OCI-LY7 (cell line): ENCODE data around the gene MAN1B1. TPM values are rescaled to one million over a fixed set of nuclear protein-coding genes. Genes with fewer than 3 reads are reported as not detected.

Experiments used
- BruUV-seq: library from RNA; stranded (reverse); fragments of 400-500 nt; replicated peaks from 2 replicates; lab custom pipeline; 2021; lab: Mats Ljungman, UMichigan
- CTCF ChIA-PET: fragments of 300-600 bp; sonication (Branson Sonifier 250); formaldehyde crosslinking; loops from one replicate; lab custom pipeline; 2022; ENCODE audit warnings: antibody characterized with exemption; ENCODE audit not compliant: unreplicated experiment; lab: Charles Lee
- POLR2A ChIA-PET: fragments of 300-600 bp; sonication (Branson Sonifier 250); formaldehyde crosslinking; loops from one replicate; lab custom pipeline; 2022; ENCODE audit warnings: antibody characterized with exemption; lab: Charles Lee
- DNase-seq: peaks from one replicate; pipeline ENCODE4 v3.0.0-alpha.2; 2015; ENCODE audit warnings: low spot score
- H2AFZ ChIP-seq: fragments of 200-600 bp; sonication (generic), shearing (Covaris generic); 2 replicates; pipeline ENCODE4 v1.6.1; 2014; ENCODE audit warnings: mild to moderate bottlenecking, antibody characterized with exemption, low read length, moderate library complexity
- H3K27ac ChIP-seq: fragments of 200-600 bp; sonication (generic); 2 replicates; pipeline ENCODE4 v1.5.1; 2014; ENCODE audit warnings: mixed run types, low read depth, mild to moderate bottlenecking, moderate library complexity, low read length, inconsistent platforms; ENCODE audit not compliant: poor library complexity, severe bottlenecking
- H3K36me3 ChIP-seq: fragments of 200-600 bp; sonication (generic); 2 replicates; pipeline ENCODE4 v1.6.1; 2014; ENCODE audit warnings: mild to moderate bottlenecking, antibody characterized with exemption, low read length, moderate library complexity, mixed read lengths; ENCODE audit not compliant: insufficient read depth
- H3K4me1 ChIP-seq: fragments of 200-600 bp; sonication (generic); 2 replicates; pipeline ENCODE4 v1.5.1; 2014; ENCODE audit warnings: mild to moderate bottlenecking, low read length; ENCODE audit not compliant: insufficient read depth, poor library complexity, severe bottlenecking
- H3K4me2 ChIP-seq: fragments of 200-600 bp; sonication (generic); 2 replicates; pipeline ENCODE4 v1.6.1; 2014; ENCODE audit warnings: mild to moderate bottlenecking, low read length
- H3K4me3 ChIP-seq: fragments of 200-600 bp; sonication (generic); 2 replicates; pipeline ENCODE4 v1.5.1; 2014; ENCODE audit warnings: mild to moderate bottlenecking, low read depth, low read length; ENCODE audit not compliant: poor library complexity, severe bottlenecking
- H3K79me2 ChIP-seq: fragments of 200-600 bp; sonication (generic); 2 replicates; pipeline ENCODE4 v1.6.1; 2016; ENCODE audit warnings: low read depth, mild to moderate bottlenecking, low read length, moderate library complexity, mixed read lengths; ENCODE audit not compliant: insufficient read depth
- H3K9me2 ChIP-seq: fragments of 200-600 bp; sonication (generic); 2 replicates; pipeline ENCODE4 v1.6.1; 2016; ENCODE audit warnings: mild to moderate bottlenecking, low read length, mixed read lengths; ENCODE audit not compliant: insufficient read depth
- H3K9me3 ChIP-seq: fragments of 200-600 bp; sonication (generic); 2 replicates; pipeline ENCODE4 v1.6.1; 2014; ENCODE audit warnings: mild to moderate bottlenecking, mixed run types, low read length, mixed read lengths
- H4K20me1 ChIP-seq: fragments of 200-600 bp; sonication (generic); 2 replicates; pipeline ENCODE4 v1.6.1; 2014; ENCODE audit warnings: mild to moderate bottlenecking, antibody characterized with exemption, low read length, moderate library complexity, mixed read lengths; ENCODE audit not compliant: insufficient read depth
- EZH2phosphoT487 ChIP-seq: fragments of 200-600 bp; sonication (generic); IDR thresholded peaks from 2 replicates; pipeline ENCODE4 v1.6.1; 2018; ENCODE audit warnings: low read depth, borderline replicate concordance, mild to moderate bottlenecking, mixed run types, antibody characterized with exemption, low read length, moderate library complexity, mixed read lengths
- intact Hi-C: fragments of 100-400 bp; cut with micrococcal nuclease; formaldehyde crosslinking; loops from one replicate; pipeline ENCODE4 v1.10.0; 2022; ENCODE audit not compliant: unreplicated experiment
- total RNA-seq, 2 experiments: library from RNA; depleted of rRNA in 1 of 2; stranded (reverse); fragments of >200 nt in 1 of 2; shearing (Covaris generic) in 1 of 2; gene quantifications; 2 replicates each; pipeline ENCODE4 v1.2.3, GENCODE V29; 2014 to 2022
- TF ChIP-seq, protein P1 (sequence below): fragments of 200-600 bp; sonication (generic); conservative IDR thresholded peaks from 2 replicates; pipeline ENCODE4 v1.5.1; 2014; ENCODE audit warnings: mild to moderate bottlenecking, antibody characterized with exemption, low read length, moderate library complexity, mixed read lengths

Gene MAN1B1
- total RNA-seq, 2 experiments from 2014 or later, result 32.7 to 43.4 TPM

DNA sequence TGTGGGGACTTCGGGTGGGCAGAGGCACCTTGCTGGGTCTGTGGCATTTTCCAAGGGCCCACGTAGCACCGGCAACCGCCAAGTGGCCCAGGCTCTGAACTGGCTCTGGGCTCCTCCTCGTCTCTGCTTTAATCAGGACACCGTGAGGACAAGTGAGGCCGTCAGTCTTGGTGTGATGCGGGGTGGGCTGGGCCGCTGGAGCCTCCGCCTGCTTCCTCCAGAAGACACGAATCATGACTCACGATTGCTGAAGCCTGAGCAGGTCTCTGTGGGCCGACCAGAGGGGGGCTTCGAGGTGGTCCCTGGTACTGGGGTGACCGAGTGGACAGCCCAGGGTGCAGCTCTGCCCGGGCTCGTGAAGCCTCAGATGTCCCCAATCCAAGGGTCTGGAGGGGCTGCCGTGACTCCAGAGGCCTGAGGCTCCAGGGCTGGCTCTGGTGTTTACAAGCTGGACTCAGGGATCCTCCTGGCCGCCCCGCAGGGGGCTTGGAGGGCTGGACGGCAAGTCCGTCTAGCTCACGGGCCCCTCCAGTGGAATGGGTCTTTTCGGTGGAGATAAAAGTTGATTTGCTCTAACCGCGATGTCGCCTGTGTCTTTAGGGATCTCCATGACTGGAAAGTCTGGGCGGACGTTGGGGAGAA, 21.9 kb downstream of the MAN1B1 start:
- Histone ChIP-seq H2AFZ (no peak overlapping the region), H3K79me2 (no peaks in the 10 kb centered on the region), H3K4me1 (peaks cover 6% of the 10 kb centered on the region), H3K27ac (no peak overlapping the region), H3K9me2 (no peaks in the 10 kb centered on the region), H3K36me3 (peaks cover 88% of the 10 kb centered on the region), H3K4me2 (no peak overlapping the region), H3K9me3 (0 out of 2 replicates have a peak, but pooled peaks cover 3% of the 10 kb centered on the region), H3K4me3 (no peak overlapping the region), H4K20me1 (no peaks in the 10 kb centered on the region)
- TF ChIP-seq, protein P1, sequence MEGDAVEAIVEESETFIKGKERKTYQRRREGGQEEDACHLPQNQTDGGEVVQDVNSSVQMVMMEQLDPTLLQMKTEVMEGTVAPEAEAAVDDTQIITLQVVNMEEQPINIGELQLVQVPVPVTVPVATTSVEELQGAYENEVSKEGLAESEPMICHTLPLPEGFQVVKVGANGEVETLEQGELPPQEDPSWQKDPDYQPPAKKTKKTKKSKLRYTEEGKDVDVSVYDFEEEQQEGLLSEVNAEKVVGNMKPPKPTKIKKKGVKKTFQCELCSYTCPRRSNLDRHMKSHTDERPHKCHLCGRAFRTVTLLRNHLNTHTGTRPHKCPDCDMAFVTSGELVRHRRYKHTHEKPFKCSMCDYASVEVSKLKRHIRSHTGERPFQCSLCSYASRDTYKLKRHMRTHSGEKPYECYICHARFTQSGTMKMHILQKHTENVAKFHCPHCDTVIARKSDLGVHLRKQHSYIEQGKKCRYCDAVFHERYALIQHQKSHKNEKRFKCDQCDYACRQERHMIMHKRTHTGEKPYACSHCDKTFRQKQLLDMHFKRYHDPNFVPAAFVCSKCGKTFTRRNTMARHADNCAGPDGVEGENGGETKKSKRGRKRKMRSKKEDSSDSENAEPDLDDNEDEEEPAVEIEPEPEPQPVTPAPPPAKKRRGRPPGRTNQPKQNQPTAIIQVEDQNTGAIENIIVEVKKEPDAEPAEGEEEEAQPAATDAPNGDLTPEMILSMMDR, result no peak
- TF ChIP-seq EZH2phosphoT487, result no peak
- POLR2A ChIA-PET, result no interaction called here
- intact Hi-C loops, result no loop called here
- CTCF ChIA-PET, result no interaction called here
- BruUV-seq, result no TSS peak
- DNase-seq, result no peak

DNA sequence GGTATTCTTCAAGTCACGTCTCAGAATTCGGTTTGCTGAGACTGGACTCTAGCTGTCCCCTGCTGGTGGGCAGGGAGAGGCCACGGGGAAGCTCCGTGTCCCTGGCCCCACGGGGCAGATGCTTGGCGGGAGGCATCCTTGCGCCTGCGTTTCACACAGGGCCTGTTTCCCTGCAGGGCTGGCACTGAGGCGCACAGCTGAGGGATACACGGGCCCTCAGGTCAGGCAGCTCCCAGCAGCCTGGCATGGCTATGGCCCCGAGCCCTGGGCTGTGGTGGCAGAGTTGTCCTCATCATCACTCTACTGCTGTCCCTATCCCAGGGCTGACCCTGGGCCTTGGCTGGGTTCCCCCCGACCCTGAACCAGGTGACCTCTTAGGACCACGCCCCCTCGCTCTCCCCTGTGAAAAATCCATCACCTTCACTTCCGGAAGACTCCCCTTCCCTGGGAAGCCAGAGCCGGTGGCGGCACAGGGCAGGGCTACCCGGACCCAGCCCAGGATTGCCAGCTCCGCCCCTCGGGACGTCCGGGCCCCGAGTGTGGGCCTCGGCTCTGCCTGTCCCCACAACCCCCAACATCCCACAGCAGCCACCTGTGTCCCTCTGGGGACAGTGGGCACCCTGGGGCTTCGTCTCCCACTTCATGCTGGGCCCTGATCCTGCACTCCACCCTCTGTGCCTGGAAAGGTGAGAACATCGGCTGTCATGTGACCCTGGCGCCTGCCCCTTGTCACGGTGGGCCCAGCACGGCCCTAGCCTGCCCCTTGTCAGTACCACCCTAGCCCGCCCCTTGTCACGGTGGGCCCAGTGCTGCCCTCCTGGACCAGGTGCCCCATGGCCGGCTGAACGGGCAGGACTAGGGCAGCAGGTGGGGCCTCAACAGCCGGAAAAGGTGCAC, 22.7 kb downstream of the MAN1B1 start:
- no TSS peak for BruUV-seq
- Histone ChIP-seq H3K27ac (no peak overlapping the region), H3K4me1 (peaks cover 6% of the 10 kb centered on the region), H3K36me3 (peaks cover 80% of the 10 kb centered on the region), H3K9me2 (no peaks in the 10 kb centered on the region), H3K4me2 (no peak overlapping the region), H3K9me3 (no peaks in the 10 kb centered on the region), H3K4me3 (no peak overlapping the region), H2AFZ (no peak overlapping the region), H4K20me1 (no peaks in the 10 kb centered on the region), H3K79me2 (no peaks in the 10 kb centered on the region)
- intact Hi-C loops, result no loop called here
- no peak for DNase-seq
- TF ChIP-seq, protein P1, result no peak
- TF ChIP-seq EZH2phosphoT487, result no peak
- CTCF ChIA-PET, result no interaction called here
- POLR2A ChIA-PET, result no interaction called here
